ENCODE results near the gene POLR2E. TPM values are rescaled to one million over a fixed set of nuclear protein-coding genes. Genes with fewer than 3 reads are reported as not detected.
A peak's percentile ranks its signal among the peaks of the same experiment; 100 is the strongest.

The POLR2E gene
- total and polyA plus RNA-seq, 10 of the 15 experiments (the other 5 are each of a cell fraction or from before 2014, with no cell fraction given): 4.0 to 487 (median 200) TPM

GRCh38 chr19:1064661-1065605 is 30.2 kb downstream of the POLR2E start (continued):
- TF ChIP-seq ZBTB11 (CRISPR knock-in tag; IDR thresholded peaks at IDR 0.05) (no peak), NFYB (IDR thresholded peaks at IDR 0.05; ENCODE audit: insufficient read depth, low read depth, low read length) (no peak), SUPT20H (IDR thresholded peaks at IDR 0.05; ENCODE audit: borderline replicate concordance, control insufficient read depth, low read depth, low read length) (no peak), MEF2A (IDR thresholded peaks at IDR 0.05; ENCODE audit: insufficient read depth, low read depth, low read length) (no peak), HDAC2 (IDR thresholded peaks at IDR 0.05) (peak; percentile 83; the same call in 1 of the 2 replicates), GABPA (IDR thresholded peaks at IDR 0.05; ENCODE audit: low read depth) (no peak), NFYA (IDR thresholded peaks at IDR 0.05; ENCODE audit: borderline replicate concordance, low read depth, low read length) (no peak), STAT3 (IDR thresholded peaks at IDR 0.05; ENCODE audit: low read depth, low read length) (no peak), GATAD2B (conservative IDR thresholded peaks at IDR 0.05; ENCODE audit: low read depth) (peak; percentile 84), BACH1 (IDR thresholded peaks at IDR 0.05; ENCODE audit: borderline replicate concordance) (0 out of 2 replicates have a peak, but pooled peaks have one; percentile 11), STAT1 (conservative IDR thresholded peaks at IDR 0.05) (0 out of 2 replicates have a peak, but pooled peaks have one; percentile 33), BCLAF1 (IDR thresholded peaks at IDR 0.05) (no peak), SREBF2 (IDR thresholded peaks at IDR 0.05; ENCODE audit: low read length) (no peak), POLR2A (IDR thresholded peaks at IDR 0.05; ENCODE audit: low read depth, low read length) (no peak; the same call in 1 of the 2 replicates), CEBPB (IDR thresholded peaks at IDR 0.05; ENCODE audit: borderline replicate concordance in 1 of 2, low read depth in 2 of 2, low read length in 2 of 2) (no peak), SUZ12 (IDR thresholded peaks at IDR 0.05; ENCODE audit: unreplicated experiment) (no peak), DPF2 (IDR thresholded peaks at IDR 0.05) (0 out of 2 replicates have a peak, but pooled peaks have one; percentile 50), IKZF2 (IDR thresholded peaks at IDR 0.05) (no peak), IRF4 (IDR thresholded peaks at IDR 0.05; ENCODE audit: low read depth, low read length) (no peak), ZBTB33 (IDR thresholded peaks at IDR 0.05) (no peak), ESRRA (IDR thresholded peaks at IDR 0.05; ENCODE audit: low read length) (no peak), PAX8 (IDR thresholded peaks at IDR 0.05) (no peak), SIN3A (IDR thresholded peaks at IDR 0.05; ENCODE audit: low read depth, low read length) (no peak)

All from GM12878 (cell line).